GM21786 (cell line): ENCODE measurements around the gene INTS2.
"Not testable (repeated sequence)": the region's sequence is repeated elsewhere in the genome, so short reads cannot be mapped to it uniquely, and the experiment has no call there.

Source experiments
- ATAC-seq: cut with Tn5 transposase; IDR thresholded peaks from one replicate; pipeline ENCODE4 v1.9.1; 2021; ENCODE audit not compliant: unreplicated experiment

INTS2 gene

GRCh38 chr17:61826198-61826597 lies 101.6 kb downstream of the INTS2 start:
- not testable (repeated sequence) for ATAC-seq

- ATAC-seq: no peak
These were observed 102.2 kb downstream of the INTS2 start for GRCh38 chr17:61825448-61826137.

- no peak for ATAC-seq
These were observed 105.2 kb downstream of the INTS2 start for GRCh38 chr17:61822326-61823285.

- no peak for ATAC-seq
These were observed 106.1 kb downstream of the INTS2 start for GRCh38 chr17:61821655-61822054.

GRCh38 chr17:61819265-61819664 lies 108.5 kb downstream of the INTS2 start:
- not testable (repeated sequence) for ATAC-seq

- ATAC-seq: no peak
These were observed 109.6 kb downstream of the INTS2 start for GRCh38 chr17:61818225-61818624.

- no peak for ATAC-seq
These were observed 110.3 kb downstream of the INTS2 start for GRCh38 chr17:61817452-61817851.

GRCh38 chr17:61816538-61816937 lies 111.2 kb downstream of the INTS2 start:
- ATAC-seq: no peak

- ATAC-seq: no peak
These were observed 111.8 kb downstream of the INTS2 start for GRCh38 chr17:61815863-61816503.
